Suppressor macrophage treated with lipopolysaccharide for 1 hour (primary cell): ENCODE measurements around the gene SMG5.
A peak's percentile ranks its signal among the peaks of the same experiment; 100 is the strongest.

Source experiments
- DNase-seq, 3 donors: peaks; one replicate each; pipeline ENCODE4 v3.0.0-alpha.2; 2020 to 2022

The SMG5 gene

GRCh38 chr1:156281693-156282478, 739 bp downstream of the SMG5 start:
- DNase-seq: peak; percentile 79 to 83 (median 82)

DNA sequence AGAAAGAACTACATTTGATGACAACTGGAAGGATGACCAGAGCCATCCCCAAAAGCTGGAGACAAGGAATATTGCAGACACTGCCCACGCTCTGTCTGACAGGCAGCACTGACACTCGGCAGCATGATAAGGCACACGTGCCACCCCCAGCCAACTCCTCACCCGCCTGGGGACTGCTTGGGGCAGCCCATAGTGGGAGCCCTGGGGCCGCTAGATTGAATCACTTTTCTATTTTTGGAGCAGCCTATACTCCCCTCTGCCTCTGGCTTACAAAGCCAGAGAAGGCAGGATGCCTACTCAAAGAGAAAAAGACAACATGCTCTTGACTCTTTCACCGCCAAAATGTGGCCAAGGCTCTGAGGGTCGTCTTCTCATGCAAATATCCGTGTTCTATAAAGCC, 1.3 kb downstream of the SMG5 start:
- DNase-seq: peak; percentile 87 to 92 (median 92)

GRCh38 chr1:156279837-156280236, 2.8 kb downstream of the SMG5 start:
- DNase-seq: no peak

DNA sequence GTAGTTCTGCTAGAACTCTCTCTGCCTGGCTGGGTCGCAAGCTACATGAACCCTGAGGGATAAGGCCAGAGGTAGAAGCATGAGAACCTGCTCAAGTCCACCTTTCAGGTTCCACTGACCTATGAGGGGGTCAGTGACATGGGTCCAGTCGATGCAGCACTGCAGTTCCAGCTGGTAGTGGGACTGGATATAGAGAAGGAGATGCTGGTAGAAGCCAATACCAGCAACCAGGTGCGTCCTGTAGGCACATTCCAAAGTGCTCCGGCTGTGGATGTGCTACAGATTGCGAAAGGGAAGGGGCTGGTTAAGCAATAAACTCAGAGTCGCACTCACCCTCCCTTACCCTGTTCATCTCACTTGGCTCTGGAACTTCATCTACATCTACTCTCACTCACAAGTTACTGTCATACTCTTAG, 5.7 kb downstream of the SMG5 start:
- DNase-seq: peak in 2 of 3 donors; percentile 48 to 51

- peak in 2 of 3 donors; percentile 28 to 73 for DNase-seq
These were observed 6.1 kb downstream of the SMG5 start for GRCh38 chr1:156276532-156276931.

DNA sequence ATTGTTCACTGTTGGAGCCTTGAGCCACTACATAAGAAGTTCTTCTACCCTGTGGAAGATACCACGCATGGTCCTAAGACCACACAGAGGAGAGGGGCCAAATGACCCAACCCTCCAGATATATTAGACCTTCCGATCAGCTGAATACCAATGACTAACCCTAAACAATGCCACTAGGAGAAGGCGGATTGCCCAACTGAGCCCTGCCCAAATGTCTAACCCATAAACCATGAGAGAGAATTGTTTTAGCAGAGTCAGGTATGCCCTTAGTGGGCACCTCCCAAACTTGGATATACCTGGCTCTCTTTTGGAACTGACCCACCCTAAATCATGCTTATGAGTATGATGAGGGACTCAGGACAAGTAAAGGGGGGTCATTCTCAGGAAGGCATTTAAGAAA, 12.3 kb downstream of the SMG5 start:
- DNase-seq: no peak

DNA sequence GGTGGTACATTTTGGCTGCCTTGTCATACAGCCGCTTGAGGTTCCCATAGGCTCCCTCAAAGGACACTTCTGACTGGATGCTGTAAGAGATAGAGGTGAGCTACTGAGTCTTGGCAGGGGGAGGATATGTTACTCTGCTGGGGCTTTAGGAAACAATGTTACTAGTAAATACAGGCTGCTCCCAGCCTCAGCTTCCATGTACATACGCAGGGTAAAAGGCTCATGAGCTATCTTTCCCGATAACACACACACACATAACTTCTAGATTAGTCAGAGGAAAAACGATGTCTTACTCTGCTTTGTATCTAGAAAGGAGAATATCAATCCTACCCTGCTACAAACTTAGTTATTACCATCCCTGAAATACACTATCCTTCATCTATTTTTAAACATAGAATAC, 14.3 kb downstream of the SMG5 start:
- DNase-seq: no peak

- DNase-seq: no peak
These were observed 16.6 kb downstream of the SMG5 start for GRCh38 chr1:156266051-156266450.

DNA sequence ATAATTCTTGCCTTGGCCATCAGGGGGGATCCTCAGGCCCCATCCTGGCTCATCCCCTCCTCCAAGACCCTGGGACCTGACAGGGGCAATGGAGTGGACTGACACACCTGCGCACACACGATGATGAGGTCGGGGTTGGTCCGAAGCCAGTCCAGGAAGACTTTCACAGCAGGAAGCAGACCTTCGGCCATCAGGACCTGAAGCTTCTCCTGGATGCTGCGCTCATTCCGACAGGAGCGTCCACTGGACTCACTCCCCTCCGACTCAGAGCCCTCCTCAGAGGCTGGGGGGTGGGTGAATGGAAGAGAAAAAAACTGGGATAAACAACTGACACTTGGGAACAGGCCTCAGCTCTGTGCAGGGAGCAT, 19.4 kb downstream of the SMG5 start:
- DNase-seq: no peak

GRCh38 chr1:156262461-156263287, 20.0 kb downstream of the SMG5 start:
- no peak for DNase-seq

- no peak for DNase-seq
These were observed 21.7 kb downstream of the SMG5 start for GRCh38 chr1:156260896-156261295.

DNA sequence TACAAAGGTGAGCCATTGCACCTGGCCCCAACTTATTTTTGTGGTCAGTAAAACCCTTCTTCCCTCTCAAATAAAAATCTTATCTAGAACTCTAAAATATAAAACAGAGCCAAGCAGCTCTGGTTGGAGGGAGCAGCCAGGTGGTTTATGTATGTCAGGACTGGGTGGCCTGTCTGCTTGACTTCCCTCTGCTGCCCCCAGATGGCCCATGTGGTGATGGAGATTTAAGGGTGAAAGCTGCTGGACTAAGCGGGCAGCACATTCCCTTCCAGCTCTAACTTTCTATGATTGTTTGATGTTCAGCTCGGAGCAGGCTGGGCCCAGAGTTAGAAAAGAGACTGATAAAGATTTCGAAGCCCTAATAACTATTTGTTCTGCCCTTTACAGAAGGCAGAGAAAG, 22.8 kb downstream of the SMG5 start:
- no peak for DNase-seq

DNA sequence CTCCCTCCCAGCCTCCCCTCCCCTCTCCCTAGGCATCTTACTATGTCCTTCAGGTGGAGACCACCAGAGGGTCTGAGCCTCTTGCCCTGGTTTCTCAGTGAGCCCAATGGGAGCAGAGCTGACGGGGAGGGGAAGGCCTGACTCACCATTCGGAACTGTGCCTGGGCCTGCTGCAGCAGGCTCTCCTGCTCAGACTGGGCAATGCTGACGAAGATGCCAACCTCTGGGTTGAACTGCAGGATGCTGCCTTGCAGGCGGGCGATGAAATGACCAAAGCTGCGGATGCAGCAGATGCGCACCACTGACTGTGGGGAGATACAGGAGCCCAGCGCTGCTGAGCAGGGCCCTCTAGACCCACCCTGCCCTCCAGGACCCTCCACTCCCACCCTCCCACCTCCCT, 23.8 kb downstream of the SMG5 start:
- no peak for DNase-seq

DNA sequence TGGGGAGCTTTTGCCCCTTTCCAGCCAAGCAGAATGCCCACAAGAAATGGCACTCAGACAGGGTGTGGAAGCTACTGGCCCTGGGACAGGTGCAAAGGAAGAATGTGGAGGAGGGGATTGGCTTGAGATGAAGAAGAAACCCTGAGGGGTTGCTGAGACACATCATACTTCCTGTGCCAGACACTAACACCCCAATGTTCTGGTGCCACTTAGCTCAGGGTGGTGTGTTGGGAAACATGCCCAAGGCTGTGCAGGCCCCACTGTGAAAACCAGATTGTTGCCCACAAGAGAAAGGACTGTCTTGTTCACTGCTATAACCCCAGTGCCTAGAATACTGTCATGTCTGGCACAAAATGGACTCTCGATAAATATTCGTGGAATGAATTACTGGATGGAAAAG, 24.9 kb downstream of the SMG5 start:
- DNase-seq: no peak

DNA sequence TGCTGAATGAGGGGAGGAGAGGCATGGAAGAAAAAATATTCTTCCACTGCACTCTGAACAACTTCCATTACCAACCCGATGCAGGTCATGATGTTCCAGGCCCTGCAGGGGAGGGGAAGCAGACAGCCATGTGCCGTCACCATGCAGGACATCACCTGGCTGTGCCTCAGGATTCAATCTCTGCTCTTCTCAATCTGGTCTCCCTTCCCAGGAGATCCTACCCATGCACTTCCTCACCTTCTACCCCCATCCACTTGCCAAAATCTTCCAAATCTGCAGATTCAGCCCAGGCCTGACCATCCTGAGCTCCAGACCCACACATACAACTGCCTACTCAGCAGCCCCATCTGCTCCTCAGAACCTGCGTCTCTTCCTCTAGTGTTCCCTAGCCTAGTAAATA, 29.0 kb downstream of the SMG5 start:
- DNase-seq: no peak

GRCh38 chr1:156251527-156251926, 31.1 kb downstream of the SMG5 start:
- DNase-seq: no peak

GRCh38 chr1:156249593-156249992, 33.0 kb downstream of the SMG5 start:
- no peak for DNase-seq

DNA sequence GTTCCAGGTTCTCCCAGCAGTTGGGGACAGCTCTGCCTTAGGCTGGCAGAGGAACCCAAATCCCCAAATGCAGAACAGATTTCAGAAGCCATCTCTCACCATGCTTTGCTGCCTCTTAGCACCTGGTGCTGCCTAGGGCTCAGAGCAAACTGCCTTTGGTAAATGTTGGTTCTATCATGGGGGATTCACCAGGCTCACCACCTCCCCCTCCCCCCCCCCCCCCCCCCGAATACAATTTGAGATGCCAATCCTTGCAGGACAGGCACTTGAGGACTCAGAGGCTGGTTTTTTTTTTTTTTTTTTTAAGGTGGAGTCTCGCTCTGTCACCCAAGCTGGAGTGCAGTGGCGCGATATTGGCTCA, 34.3 kb downstream of the SMG5 start:
- no peak for DNase-seq

DNA sequence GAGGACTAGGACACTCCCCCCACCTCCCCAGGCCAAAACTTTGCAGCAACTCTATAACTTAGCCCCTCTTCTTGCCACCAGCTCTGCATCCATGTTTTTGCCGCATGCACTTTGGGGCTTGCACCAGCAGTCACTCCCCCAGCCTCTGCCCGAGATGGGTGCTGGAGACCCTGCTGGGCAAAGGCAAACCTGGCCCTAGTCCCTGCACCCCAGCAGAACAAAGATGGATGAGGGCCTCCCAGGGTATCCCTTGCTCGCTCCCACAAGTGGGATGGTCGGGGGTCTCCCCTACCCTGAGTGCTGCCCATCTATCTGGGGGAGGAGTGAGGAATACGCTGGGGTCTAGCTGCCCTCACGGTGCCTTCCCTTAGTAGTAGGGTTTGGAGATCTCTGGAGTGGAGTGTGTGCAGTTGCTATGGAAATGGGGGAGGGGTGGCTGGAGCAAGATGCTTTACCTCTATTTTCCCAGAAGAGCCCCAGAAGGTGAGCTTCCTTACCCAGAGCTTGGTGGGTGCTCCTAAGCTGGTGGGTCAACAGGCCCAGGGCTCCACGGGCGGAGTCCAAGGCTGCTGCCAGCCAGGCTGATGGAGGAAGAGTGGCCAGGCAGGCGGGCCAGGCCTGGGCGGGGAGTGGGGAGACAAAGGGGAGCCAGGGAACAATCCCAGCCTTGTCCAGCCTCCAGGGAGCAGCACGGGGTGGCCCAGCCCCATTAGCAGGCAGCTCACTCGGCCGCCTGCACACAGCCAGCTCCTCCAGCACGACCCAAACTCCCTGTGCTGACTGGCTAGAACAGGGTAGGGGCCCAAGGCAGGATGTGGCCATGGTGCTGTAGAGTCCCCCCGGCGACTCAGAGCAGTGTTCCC, 34.9 kb downstream of the SMG5 start, which contains the start of gene PAQR6:
Gene PAQR6 (minus strand): TSS at position 597 of the 863 bp plus-strand sequence. CDS start 1,325 bp downstream, outside the sequence.
- DNase-seq: no peak

GRCh38 chr1:156246781-156247459, 35.7 kb downstream of the SMG5 start:
- DNase-seq: no peak

DNA sequence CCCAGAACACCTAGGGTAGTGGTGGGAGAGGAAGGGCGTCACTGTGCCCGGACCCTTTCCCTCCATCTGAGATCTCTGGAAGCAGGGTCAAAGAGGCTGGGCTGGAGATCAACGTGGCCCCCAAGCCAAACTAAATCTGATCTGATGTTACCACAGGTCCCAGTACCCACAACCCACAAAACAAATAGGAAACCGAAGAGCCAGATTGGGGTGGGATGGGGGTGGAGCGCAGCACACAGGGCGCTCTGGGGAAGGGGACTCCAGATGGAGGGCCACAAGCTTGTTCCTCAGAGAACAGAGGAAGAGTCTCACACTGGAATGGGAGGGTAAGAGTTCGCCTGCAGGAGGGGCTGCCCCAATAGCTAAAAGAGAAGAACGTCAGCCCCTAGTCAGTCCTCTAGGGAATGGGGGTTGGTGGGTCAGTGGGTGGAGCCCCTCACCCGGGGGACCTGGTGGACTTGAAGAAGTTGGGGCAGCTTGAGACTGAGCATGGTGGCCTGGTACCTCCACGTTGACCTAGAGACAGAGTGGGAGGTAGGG, 36.3 kb downstream of the SMG5 start:
- no peak for DNase-seq
